ENCODE results near the gene CD99. TPM values are rescaled to one million over a fixed set of nuclear protein-coding genes. Genes with fewer than 3 reads are reported as not detected.

CD99 gene
- total RNA-seq, 1 experiment from 2014 or later: 92.1 TPM

- Histone ChIP-seq H4K20me1 (ENCODE audit: control insufficient read depth, insufficient read depth, insufficient read length) (no peaks in the 10 kb centered on the region), H3K23me2 (ENCODE audit: insufficient read length, low read depth, low read length, poor library complexity, severe bottlenecking) (no peaks in the 10 kb centered on the region), H4K8ac (replicated peaks; ENCODE audit: insufficient read length, low read depth, low read length) (no peak overlapping the region), H3T11ph (ENCODE audit: low read length) (no peak overlapping the region), H3K27me3 (ENCODE audit: insufficient read depth, low read length) (no peaks in the 10 kb centered on the region), H3K9ac (ENCODE audit: extremely low read depth, insufficient read length, low read length) (no peak overlapping the region), H2BK12ac (ENCODE audit: insufficient read length, low read depth, low read length) (no peak overlapping the region), H3K18ac (ENCODE audit: insufficient read length, low read depth, low read length) (no peak overlapping the region), H3K23ac (ENCODE audit: insufficient read length, low read depth, low read length) (no peak overlapping the region), H3K9me3 (ENCODE audit: control insufficient read depth, low read depth, low read length) (no peaks in the 10 kb centered on the region), H4K91ac (ENCODE audit: insufficient read length, low read depth, low read length) (no peak overlapping the region), H3K56ac (ENCODE audit: insufficient read length, low read depth, low read length) (no peak overlapping the region), H2BK5ac (ENCODE audit: insufficient read length, low read length) (no peak overlapping the region), H4K5ac (ENCODE audit: insufficient read length, low read depth, low read length) (no peak overlapping the region), H3K4me2 (ENCODE audit: insufficient read depth, insufficient read length, low read length) (no peak overlapping the region), H2BK20ac (ENCODE audit: low read depth, low read length, poor library complexity, severe bottlenecking) (no peak overlapping the region), H3K79me1 (ENCODE audit: insufficient read depth, low read depth, low read length, poor library complexity, severe bottlenecking) (no peaks in the 10 kb centered on the region), H3K14ac (ENCODE audit: insufficient read depth, low read length) (no peak overlapping the region), H3K4me1 (ENCODE audit: insufficient read depth, low read length) (peaks cover 9% of the 10 kb centered on the region; the same call in 1 of the 2 replicates), H3K4ac (ENCODE audit: low read depth, low read length) (no peak overlapping the region), H3K79me2 (ENCODE audit: insufficient read depth, low read length) (no peaks in the 10 kb centered on the region), H2AFZ (ENCODE audit: low read length) (no peak overlapping the region), H2BK15ac (ENCODE audit: low read depth, low read length) (no peak overlapping the region), H2BK120ac (ENCODE audit: low read depth, low read length, poor library complexity, severe bottlenecking) (no peak overlapping the region), H3K27ac (ENCODE audit: insufficient read length, low read depth, low read length) (no peak overlapping the region), H2AK5ac (ENCODE audit: insufficient read length, low read length) (no peak overlapping the region)
- Mint-ChIP-seq H3K4me3 (no peak overlapping the region), H3K9me3 (no peaks in the 10 kb centered on the region; a peak in 3 of 5 replicates), H3K4me1 (peaks cover 39 to 50% of the 10 kb centered on the region in 2 experiments), H3K36me3 (ENCODE audit: insufficient read depth in 1 of 3, low read depth in 3 of 3) (peaks cover 0 to 13% (median 11%) of the 10 kb centered on the region in 3 experiments; a peak in 5 of 7 replicates), H3K27me3 (ENCODE audit: low read depth) (no peaks in the 10 kb centered on the region), H3K27ac (no peak overlapping the region; a peak in 1 of 7 replicates)
- WGBS (ENCODE audit: extremely low coverage, insufficient read length, low lambda C conversion rate): no CpG with 5 or more reads among the region's 14 CpGs
- peak; percentile 34; the same call in 2 of the 3 replicates for TF ChIP-seq CTCF (conservative IDR thresholded peaks at IDR 0.05)
- DNase-seq: no peak
Observed at GRCh38 chrX:2703991-2704369, 12.9 kb downstream of the CD99 start.
